GM12801 (cell line): Measurements from ENCODE around the gene MCIDAS.

Source experiments
- CTCF ChIP-seq: IDR thresholded peaks from one replicate; pipeline ENCODE4 v1.5.1; 2011; ENCODE audit warnings: control low read depth; ENCODE audit not compliant: insufficient read length; ENCODE audit errors: extremely low read depth

Gene MCIDAS

GRCh38 chr5:55226934-55227663 is at the start of gene MCIDAS:
Gene MCIDAS, minus strand, starts transcription at chr5:55227315. Its CDS starts 177 bp downstream, at chr5:55227138.
- TF ChIP-seq CTCF = no peak

DNA sequence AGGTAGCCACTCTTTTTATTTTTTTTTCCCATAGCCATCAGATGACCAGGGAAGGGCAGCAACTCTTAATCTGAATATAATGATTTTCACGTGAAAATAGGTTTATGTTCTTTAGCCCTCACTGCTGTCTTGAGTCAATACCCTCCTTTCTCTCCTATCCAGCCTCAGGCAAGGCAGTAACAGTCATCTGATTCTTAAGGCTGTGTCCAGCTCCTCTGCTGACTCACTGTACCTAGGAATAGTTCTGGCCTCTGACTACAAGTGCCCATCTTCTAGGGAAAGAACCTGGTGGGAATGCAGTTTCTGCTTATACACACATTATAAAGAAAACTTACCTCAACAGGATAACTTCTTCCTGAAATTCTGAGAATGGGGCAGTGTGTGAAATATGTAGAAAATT is 49.7 kb upstream of the MCIDAS start:
- TF ChIP-seq CTCF = no peak

DNA sequence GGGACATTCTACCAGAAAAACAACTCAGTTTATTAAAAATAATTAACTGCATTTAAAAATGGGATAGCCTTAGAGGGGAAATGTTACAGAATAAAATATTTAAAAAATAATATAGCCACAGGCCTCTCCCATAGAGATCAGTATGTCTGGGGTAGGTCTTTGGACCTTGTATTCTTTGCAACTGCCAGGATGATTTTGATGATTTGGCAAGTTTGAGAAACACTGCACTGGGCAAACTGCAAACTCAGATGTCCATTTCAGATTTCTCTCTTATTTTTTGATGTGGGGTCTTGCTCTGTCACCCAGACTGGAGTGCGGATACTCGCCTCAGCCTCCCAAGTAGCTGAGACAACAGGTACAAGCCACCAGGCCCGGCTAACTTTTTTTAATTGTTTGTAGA is 31.2 kb upstream of the MCIDAS start:
- no peak for TF ChIP-seq CTCF

DNA sequence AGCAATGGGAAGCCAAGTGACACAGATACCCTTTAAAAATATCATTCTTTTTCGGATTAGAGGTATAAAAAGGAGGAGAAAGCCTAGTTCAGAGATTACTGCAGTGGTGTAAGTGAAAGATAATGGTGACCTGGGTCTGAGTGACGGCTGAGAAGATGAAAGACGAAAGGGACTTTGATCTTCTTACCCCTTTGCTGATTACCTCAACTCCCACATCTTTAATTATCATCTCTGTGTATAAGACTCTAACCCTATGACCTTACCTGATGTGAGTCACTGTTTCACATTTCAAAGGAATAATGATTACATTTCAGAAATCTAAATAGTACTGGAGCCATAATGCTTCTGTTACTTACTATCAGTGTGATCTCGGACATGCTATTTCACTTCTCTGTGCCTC is 27.7 kb upstream of the MCIDAS start:
- no peak for TF ChIP-seq CTCF

DNA sequence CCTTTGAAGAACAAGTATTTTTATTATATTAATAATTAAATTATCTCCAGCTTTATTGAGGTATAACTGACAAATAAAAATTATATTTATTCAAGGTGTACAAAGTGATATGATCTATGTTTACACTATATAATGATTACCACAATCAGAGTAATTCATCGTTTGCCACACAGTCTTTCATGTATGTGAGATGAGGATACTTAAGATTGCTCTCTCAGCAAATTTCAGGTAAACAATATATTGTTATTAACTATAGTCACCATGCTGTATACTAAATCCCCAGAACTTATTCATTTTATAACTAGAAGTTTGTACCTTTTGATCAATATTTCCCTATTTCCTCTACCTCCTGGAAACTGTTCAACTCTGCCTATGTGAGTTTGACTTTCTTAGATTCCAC is 22.9 kb upstream of the MCIDAS start:
- TF ChIP-seq CTCF = no peak

DNA sequence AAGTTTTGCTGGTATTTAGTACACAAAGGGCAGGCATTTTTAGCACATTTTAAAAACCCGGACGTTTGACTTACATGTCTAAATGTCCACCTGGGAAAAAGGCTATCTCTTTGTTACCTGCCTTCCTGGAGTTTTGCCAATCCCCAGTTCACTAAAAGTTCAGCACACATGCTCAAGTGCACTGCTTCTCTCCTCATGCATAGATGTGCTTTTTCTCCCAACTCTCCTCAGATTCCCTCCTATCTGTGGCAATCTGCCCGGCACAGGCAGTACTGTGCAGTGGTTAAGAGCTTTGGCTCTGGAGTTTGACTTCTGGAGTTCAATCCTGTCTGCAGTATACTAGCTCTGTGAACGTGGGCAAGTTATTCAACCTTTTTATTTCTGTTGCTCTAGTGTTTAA is 14.6 kb upstream of the MCIDAS start:
- no peak for TF ChIP-seq CTCF

DNA sequence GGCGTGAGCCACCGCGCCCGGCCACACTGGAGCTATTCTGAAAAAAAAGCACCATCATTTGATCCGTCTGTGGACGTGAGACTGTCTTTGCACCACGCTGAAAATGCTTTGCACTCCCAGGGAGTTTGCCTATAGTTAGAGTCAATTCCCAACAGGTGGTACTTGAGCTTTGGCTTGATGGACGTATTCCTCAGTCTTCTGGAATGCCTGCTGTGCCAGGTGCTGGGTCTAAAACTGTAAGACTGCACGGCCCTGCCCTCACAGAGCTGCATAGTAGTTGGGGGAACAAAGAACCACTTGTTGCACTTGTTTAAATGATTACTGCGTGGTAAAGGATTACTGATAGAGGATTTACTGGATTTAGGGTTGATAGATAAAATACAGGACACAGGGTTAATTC is 9.7 kb upstream of the MCIDAS start:
- no peak for TF ChIP-seq CTCF
